WI38 (cell line): ENCODE measurements around the gene STK24.

Experiments
- H3K4me3 ChIP-seq: 2 replicates; pipeline ENCODE4 v1.5.1; 2011; ENCODE audit warnings: low read depth, mild to moderate bottlenecking, control low read depth, low read length
- TF ChIP-seq, protein P1 (sequence below): IDR thresholded peaks from 2 replicates; pipeline ENCODE4 v1.5.1; 2012; ENCODE audit warnings: low read depth, mild to moderate bottlenecking, control low read depth, low read length

STK24 gene

DNA sequence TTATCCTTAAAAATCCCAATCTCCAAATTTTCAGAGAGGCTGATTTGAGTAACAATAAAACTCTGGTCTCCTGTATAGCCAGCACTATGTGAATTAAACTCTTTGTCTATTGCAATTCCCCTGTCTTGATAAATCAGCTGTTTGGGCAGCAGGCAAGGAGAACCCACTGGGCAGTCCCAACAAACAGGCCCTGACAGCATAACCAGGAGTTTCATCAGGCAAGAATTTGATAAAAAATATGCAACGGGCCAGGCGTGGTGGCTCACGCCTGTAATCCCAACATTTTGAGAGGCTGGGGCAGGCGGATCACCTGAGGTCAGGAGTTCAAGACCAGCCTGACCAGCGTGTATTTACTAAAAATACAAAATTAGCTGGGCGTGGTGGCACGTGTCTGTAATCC, 42.1 kb downstream of the STK24 start:
- no peak overlapping the region for H3K4me3 ChIP-seq
- TF ChIP-seq, protein P1, sequence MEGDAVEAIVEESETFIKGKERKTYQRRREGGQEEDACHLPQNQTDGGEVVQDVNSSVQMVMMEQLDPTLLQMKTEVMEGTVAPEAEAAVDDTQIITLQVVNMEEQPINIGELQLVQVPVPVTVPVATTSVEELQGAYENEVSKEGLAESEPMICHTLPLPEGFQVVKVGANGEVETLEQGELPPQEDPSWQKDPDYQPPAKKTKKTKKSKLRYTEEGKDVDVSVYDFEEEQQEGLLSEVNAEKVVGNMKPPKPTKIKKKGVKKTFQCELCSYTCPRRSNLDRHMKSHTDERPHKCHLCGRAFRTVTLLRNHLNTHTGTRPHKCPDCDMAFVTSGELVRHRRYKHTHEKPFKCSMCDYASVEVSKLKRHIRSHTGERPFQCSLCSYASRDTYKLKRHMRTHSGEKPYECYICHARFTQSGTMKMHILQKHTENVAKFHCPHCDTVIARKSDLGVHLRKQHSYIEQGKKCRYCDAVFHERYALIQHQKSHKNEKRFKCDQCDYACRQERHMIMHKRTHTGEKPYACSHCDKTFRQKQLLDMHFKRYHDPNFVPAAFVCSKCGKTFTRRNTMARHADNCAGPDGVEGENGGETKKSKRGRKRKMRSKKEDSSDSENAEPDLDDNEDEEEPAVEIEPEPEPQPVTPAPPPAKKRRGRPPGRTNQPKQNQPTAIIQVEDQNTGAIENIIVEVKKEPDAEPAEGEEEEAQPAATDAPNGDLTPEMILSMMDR, result no peak

DNA sequence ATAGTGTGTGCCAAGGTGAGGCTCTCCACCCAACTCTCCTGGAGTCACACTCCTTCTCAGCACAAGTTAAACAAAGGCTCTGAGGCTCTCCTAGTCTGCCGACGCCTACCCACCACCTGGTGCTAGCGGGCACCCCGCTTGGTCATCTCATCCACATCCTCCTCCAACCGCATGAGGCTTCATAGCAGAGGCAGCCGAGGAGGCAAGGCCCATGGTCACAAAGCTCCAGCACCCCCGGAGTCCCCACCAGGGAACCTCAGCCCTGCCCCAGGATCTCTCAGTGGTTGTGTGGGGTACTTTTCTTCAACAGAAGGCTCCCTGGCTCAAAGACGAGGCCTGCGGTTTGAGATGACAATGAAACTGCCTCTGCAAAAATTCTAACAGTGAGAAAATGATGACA, 43.0 kb downstream of the STK24 start:
- no peak overlapping the region for H3K4me3 ChIP-seq
- TF ChIP-seq, protein P1, result no peak

DNA sequence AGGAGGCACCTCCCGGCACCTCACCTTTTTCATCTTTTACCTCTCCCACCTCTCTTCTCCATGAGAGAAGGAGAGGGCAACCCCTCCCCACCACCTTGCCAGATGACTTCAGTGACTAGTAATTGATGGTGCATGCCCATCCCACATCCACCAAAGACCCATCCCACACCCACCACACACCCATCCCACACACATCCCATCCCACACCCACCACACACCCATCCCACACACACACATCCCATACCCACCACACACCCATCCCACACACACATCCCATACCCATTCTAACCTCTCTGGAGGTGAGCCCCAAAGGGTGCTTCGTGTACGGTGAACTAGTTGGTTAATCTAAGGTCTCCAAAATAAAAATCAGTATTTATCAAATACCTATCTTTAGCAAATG, 44.7 kb downstream of the STK24 start:
- H3K4me3 ChIP-seq, result no peak overlapping the region
- TF ChIP-seq, protein P1, result no peak

DNA sequence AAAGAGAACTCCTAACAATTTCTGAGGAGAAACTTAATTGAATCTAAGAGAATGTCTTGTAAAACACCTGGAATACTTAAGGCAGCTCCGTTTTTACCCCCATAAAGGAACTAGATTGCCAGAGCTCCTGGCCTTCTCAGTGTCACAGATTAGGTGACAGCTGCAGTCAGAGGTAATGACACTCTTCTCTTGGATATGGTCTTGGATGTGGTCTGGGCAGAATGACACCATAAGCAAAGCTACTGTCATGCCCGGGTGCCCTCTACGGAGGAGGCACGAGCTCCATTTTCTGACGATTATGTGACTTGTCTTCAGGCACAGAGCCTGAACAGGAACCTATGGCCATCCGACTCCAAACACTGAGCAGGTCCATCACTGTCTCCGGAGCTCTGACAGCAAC, 46.7 kb downstream of the STK24 start:
- H3K4me3 ChIP-seq, result no peak overlapping the region
- TF ChIP-seq, protein P1, result no peak

DNA sequence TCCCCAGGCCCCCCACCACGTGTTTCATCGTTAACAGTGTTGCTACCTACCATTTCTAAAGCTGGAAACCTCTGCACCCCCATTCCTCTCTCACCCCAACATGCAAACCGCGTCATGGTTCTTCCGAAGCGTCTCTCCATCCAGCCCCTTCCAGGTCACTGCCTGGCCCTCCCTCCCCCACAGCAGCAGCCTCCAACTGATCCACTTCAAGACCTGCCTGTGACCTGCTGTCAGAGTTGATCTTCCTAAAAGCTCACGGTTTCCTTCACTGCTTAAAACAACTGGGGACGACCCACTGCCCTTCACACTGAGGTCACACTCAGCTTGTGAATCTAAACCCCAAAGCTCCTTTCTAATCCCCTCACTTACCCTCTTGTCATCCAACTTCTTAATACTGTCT, 47.7 kb downstream of the STK24 start:
- TF ChIP-seq, protein P1, result no peak
- H3K4me3 ChIP-seq, result no peak overlapping the region

DNA sequence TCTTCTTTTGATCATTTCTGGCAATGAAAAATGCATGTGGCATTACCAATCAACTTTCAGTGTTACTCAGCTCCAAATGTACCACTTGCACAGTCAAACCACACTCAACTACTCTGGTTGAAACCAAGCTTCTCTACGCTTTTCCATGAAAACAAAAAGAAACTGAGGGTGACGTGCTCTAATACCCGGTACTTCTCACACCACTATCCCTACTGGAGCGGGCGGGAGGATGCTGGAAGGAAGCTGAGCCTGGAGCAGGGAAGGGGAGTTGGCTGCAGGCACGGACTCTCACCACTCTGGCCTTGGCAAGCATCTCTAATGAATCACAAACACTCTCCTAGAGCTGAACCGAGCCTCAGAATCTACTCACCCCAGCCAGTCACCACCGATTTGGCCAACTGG, 48.2 kb downstream of the STK24 start:
- H3K4me3 ChIP-seq, result no peak overlapping the region
- TF ChIP-seq, protein P1, result no peak

DNA sequence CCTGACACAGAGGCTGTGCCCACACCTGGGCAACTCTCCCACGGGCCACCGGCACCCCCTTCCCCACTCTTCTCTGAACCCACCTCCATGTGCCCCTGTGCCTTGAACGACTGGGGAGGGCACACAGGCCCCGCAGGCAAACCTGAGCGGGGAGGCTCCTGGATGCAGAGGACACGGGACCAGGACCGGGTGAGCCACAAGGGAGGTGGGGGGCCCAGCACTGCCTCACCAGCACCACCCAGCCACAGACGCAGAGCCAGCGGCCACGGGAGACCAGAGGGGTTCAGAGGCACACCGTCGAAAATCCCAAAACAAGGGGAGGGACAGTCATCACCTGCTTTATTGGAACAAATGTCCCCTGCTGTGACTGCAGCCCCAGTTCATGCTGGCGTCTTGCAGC, 49.4 kb downstream of the STK24 start:
- H3K4me3 ChIP-seq, result no peak overlapping the region
- TF ChIP-seq, protein P1, result no peak

DNA sequence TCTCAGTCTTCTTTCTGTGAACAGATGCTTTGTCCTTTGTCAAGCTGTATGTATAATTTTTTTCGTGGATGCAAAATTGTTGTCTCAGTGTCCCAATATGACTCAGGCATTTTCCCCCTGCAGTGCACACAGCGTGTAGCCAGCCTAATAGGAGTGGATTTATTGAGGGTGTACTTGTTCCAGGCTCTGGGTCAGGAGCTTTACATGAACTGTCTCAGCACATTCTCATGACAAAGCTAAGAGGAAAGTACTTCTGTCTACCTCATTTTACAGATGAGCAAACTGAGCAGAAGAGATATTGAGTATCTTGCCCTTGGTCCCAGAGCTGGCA, 50.8 kb downstream of the STK24 start:
- H3K4me3 ChIP-seq, result no peak overlapping the region
- TF ChIP-seq, protein P1, result no peak
